ENCODE results near the gene WASHC2A.
"Not testable (repeated sequence)": the region's sequence is repeated elsewhere in the genome, so short reads cannot be mapped to it uniquely, and the experiment has no call there.

GRCh38 chr10:50035337-50035736, 32.4 kb upstream of the WASHC2A start:
- not testable (repeated sequence) for TF ChIP-seq CEBPB (IDR thresholded peaks at IDR 0.05; ENCODE audit: low read depth, low read length); CTCF (conservative IDR thresholded peaks at IDR 0.05; ENCODE audit: low read depth, low read length); MXI1 (IDR thresholded peaks at IDR 0.05; ENCODE audit: borderline replicate concordance, low read depth, low read length); BHLHE40 (IDR thresholded peaks at IDR 0.05; ENCODE audit: low read depth, low read length); RAD21 (IDR thresholded peaks at IDR 0.05; ENCODE audit: low read length); POLR2A (IDR thresholded peaks at IDR 0.05; ENCODE audit: low read depth, low read length); FOS (IDR thresholded peaks at IDR 0.05; ENCODE audit: low read depth, low read length); CHD1 (IDR thresholded peaks at IDR 0.05; ENCODE audit: low read depth, low read length); USF2 (IDR thresholded peaks at IDR 0.05; ENCODE audit: low read depth, low read length); SMC3 (IDR thresholded peaks at IDR 0.05; ENCODE audit: low read depth, low read length); RFX5 (IDR thresholded peaks at IDR 0.05; ENCODE audit: low read depth, low read length); RCOR1 (IDR thresholded peaks at IDR 0.05; ENCODE audit: insufficient replicate concordance, low read length); ELK1 (IDR thresholded peaks at IDR 0.05; ENCODE audit: borderline replicate concordance, low read depth, low read length); MAZ (IDR thresholded peaks at IDR 0.05; ENCODE audit: borderline replicate concordance, low read depth, low read length)
